T1000 (cell line): ENCODE measurements around the gene MYH9.

Source experiments
- DNase-seq: peaks from one replicate; lab custom pipeline; 2025; ENCODE audit warnings: mixed read lengths; lab: John Stamatoyannopoulos, UW

MYH9 gene

DNA sequence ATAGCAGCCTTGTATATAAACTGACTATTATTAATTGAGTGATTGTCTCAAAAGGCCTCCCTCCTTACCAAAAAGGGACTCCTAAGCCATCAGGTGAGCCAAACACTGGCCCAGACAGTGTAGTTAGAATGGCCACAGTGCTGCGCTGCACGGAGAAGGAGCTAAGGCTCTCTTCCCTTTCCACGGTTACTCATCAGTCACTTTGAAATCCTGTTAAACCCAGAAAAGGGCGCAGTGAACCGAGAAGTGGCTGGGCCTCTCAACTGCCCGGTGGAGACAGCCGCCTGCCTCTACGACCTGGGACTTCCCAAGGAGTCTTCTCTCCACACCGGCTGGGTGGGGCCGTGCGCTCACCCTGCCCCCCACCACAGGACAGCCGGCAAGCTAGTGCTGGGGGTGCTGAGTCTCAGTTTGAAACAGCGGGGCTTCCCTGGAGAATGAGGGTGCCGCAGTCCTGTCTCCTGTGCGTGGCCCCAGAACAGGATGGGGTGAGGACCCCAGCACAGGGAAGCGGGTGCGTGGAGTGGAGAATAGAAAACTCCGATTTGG, 1.3 kb downstream of the MYH9 start:
- DNase-seq = no peak

DNA sequence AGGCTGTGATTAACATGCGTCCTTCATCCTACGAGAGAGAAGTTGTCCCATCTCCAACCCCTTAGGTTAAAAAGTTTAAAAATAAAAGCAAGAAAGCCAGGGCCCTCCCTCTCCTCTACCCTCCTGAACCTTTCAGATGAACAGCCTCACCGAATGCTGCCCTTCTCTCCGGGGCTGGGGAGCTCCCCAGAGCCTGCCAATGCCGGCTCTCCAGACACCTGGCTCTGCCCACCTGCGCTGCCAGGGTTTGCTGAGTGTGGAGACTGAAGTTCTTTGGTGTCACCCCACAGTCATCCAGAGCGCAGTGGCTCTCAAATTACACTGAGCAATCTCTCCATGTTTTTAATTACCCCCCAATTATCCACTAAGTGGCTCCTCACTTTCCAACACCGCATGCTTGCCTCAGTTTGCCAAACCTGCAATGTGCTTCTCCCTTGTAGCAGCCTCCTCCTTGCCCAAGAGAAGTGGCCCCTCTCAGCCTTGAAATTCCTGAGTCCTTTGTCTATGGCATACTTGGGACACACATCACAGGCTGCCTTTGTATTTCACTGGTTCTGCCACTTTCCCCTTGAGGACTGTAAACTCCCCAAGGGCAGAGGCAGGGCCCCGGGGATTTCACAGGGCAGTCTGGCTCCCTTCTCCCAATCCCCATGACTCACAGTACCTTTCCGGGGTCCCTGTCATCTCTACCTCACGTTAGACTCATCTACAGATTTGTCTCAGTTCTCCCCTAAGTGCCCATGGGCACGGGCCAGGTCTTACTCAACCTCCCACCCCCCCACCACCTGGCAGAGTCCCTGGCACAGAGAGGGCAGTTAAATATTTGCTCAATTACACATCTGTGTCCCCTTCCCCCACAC, 2.0 kb downstream of the MYH9 start:
- peak; percentile 58 for DNase-seq

DNA sequence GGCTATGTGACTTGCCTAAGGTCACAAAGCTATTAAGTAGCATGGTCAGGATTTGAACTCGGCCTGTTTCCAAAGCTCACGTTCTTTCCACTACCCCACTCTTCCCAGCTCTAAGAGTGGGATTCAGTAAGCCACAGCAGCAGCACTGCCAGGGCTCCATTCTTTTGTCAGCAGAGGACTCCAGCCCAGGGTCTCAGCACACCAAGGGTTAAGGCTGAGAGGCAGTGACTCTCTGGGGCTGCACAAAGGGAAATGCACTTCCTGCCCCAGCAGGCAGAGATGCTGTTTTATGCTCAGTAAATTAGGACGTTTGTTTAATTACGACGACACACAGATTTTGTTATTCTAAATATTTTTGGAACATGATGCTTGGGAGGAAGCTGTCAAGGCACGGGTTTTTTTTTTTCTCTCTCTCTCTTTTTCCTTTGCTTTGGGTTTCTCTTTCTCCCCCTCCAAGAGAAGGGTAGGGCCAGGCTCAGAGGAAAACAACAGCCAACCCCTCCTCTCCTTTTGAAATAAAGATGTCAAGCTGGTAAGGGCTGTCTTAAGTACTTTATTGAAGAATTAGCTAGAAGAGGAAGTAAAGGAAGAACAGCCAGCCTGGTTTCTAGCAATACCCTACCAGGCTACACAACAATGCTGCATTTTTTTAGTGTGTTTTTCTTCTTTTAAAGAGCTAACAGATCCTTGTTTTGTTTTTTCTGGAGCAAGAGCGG, 2.8 kb downstream of the MYH9 start:
- DNase-seq = no peak

DNA sequence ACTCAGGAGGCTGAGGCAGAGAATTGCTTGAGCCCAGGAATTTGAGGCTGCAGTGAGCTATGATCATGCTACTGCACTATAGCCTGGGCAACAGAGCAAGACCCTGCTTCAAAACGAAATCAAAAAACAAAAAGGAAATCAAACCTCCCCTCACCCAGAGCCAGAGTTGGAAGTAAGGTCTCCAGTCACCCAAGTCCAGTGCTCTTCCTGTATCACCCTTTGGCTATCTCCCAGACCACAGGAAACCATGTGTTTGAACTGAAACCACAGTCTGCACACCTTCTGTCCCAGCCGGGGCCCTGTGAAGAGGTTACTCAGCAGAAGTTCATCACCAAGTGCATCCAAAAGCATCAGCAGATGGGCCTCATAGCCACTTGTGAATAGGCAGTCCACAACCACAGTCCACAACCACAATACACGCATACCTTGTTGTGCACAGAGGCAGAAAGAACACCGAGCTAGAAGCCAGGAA, 4.6 kb downstream of the MYH9 start:
- DNase-seq = no peak

DNA sequence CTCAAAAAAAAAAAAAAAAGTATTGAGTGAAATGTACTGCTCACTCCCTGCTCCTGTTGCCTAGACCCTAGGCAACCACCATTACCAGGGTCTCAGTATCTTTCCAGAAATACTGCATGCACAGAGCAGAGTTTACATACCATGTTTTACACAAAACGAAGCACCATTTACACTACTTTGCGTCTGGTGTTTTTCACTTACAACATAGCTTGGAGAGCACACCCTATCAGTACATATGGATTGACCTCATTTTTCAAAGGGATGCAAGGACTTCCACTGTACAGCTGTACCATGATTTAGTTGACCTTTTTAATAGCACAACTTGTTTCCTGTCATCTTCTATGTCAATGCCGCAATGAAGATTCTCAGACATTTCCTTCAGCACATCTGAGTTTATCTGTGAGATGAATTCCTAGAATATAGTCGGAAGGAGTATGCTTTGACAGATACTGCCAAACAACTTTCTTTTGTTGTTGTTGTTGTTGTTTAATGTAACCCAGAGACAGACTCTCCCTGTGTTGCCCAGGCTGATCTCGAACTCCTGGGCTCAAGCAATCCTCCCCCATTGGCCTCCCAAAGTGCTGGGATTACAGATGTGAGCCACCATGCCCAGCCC, 6.1 kb downstream of the MYH9 start:
- DNase-seq = no peak

DNA sequence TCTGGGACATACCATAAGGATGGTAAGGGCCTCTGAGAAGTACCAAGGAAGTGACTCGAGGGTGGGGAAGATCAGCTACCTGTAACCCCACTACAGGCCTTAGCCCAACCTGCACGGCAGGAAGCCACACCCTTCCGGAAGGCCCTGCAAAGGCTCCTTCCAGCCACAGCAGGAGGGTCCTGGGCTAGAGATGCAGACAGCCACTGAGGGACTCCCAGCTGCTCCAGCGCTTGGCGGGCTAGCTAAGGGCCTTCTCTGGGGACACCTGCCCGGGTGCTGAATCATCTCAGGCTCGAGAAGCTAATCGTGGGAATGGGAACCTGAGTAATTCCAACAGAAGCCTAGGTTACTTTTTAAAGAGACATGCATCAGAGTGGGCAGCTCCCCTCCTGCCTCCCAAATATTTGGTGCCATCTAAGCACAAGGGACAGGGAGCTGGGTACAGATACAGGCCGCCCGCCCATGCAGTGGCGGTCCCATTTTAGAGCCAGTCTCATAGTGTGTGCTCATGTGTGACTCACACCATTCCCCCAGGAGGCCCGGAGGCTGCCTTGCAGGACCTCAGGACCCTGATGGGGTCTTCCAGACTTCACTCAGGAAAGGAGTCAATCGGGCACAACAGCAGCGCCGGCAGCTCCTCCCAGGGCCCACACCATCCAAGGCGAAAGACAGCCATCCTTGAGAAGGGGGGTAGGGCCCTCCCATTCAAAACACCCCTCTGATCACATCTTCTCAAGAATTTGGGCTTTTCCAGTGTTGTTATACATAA, 8.0 kb downstream of the MYH9 start:
- DNase-seq = no peak

DNA sequence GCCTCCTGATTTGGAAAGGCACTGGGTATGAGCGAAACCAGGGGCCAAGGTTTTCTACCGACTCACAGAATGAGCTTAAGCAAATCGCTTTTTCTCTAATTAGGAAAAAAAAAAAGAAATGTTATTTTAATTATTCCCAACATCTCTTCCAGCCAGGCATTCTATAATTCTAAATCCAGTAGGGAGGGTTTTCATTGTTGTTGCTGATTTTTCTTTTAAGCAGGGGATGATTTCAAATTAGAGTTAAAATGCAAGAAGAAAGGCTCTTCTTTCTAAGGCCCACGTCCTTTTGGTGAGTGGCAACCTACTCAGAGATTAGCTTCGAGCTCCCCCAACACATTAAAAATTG, 8.9 kb downstream of the MYH9 start:
- DNase-seq = no peak

DNA sequence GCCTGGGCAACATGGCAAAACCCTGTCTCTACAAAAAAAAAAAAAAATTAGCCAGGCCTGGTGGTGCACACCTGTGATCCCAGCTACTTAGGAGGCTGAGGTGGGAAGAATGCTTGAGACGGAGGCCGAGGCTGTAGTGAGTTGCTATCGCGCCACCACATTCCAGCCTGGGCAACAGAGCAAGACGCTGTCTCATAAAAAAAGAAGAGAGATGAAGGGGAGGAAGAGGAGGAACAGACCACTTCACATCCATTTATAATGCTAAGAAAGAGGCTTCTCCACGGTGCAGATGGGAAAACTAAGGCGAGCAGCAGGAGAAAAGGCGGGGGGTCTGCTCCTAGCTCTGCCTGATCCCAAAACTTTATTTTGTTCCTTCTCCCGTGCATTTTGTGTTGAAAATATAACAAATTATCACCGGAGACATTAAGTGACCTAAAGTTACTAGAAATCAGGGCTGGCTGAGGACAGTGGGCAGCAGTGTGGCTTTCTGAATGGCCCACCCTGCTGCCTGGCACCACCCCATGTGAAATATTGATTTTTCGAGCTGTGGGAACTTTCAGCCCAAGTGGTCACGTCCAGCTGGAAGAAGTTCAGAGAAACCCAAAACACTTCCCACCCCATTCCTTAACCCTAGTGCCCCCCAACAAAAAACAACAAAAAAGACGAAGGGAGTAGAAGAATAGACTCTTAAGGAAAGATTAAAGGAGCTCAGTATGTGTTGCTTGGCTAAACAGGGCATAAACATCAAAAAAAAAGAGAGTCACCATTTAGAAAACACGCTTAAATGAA, 9.5 kb downstream of the MYH9 start:
- DNase-seq = no peak

DNA sequence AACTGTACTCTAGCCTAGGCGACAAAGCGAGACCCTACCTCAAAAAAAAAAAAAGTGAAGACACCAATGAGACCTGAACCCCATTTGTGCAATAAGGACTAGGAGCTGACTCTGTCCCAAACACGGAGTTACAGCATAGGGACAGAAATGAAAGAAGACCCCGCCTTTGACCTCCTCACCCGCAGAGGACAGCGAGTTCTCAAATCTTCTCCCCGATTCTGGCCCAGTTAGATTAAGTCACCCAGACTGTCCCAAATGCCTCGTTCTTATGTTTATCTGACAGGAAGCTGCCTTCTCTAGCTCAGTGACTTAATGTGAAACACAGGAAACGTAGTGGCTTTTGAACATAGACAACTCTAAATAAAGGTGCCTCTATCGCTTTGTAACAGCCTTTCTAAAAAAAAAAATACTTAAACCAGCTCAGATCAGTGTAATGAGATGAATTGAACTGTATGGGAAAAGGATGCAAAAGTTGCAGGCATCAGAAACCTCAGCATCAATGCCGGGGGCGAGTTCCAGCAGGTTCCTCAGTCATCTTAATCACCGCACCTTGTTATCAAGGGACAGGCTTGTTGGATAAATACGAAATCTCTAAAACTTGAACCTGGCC, 10.6 kb downstream of the MYH9 start:
- no peak for DNase-seq

DNA sequence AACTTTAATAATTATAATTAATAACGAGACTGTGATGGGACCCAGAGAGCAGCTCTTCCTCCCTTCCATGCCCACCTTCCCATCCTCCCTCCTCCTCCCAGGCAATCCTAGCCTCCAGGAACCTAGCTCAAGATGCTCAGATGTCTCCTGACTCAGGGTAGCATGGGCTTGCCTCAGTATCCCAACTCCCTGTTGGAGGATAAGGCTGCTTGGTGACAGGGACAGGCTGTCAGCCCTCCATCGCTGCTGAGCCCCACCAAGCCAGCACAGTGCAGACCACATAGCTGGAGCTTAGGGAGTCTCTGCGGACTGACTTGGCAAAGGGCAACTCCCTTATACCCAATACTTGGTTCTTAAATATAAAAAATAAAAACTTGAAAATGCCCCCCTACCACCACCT, 11.5 kb downstream of the MYH9 start:
- no peak for DNase-seq

DNA sequence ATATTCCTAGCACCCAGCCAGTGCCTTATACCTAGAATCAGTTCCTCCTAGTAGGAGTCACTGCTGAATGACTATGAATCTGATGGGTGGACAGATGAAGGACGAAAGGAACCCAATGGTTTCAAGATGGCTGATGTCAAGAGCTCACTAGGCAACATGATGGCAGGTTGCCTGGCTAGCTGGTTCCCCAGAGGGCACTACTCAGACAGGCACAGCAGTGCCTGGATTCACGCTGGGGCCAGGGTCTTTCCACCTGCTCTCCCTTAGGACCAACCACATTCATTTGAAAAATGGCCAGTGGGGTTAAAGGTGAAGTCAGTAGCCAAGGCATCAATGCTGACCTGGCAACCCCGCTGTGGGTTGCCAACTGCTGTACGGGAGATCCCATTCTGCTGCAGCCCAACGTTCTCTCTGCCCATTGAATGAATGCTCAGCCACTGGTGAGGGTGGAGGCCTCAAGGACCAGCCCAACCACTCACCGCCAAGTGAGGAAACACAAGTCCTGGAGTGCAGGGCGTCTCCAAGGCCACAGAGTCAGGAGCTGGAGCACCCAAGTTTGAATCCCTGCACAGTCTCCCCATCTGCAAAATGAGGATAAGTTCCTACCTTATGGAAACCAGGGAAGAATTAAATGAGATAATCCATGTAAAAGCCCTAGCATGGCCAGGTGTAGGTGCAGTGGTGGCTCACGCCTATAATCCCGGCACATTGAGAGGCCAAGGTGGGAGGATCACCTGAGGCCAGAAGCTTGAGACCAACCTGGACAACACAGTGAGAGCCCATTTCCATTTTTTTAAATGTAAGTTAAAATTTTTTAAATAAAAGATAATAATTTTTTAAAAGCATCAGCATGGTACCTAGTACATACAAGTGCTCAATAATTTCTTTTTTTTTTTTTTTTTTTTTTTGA, 12.4 kb downstream of the MYH9 start:
- no peak for DNase-seq

DNA sequence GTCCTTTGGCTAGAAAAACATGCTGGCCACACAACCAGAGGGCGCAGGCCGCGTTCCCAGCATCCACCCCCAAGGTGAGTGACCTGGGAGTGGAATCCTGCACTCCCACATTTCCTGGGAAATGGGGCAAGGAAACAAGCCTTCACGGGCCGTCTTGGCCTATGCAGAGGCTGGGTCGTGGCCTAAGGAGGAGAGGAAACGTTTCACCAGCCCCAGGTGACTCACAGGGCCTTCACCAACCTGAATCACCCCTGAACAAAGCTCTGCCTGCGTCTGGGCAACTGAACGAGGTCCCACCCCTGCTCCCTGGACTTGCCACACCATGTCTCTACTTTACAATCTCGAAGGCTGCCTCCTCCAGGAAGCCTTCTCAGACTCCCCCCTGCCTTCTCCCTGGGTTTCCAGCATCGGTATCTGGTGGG, 13.2 kb downstream of the MYH9 start:
- DNase-seq = peak; percentile 38

DNA sequence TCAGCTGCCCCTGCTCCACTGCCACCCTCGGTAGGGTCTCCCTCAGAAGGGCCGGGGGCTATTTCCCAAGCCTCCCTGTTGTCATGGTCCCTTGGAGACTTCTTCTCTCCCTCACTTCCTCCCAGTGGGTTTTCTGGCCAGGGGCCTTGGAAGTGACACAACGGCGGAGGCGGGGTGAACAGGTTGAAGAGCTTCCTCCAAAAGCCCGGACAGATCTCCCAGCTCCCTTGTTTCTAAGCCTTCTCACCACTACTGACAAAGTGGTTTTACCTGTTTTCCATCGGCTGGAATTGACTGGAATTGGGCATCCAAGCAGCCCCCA, 14.5 kb downstream of the MYH9 start:
- DNase-seq = no peak

DNA sequence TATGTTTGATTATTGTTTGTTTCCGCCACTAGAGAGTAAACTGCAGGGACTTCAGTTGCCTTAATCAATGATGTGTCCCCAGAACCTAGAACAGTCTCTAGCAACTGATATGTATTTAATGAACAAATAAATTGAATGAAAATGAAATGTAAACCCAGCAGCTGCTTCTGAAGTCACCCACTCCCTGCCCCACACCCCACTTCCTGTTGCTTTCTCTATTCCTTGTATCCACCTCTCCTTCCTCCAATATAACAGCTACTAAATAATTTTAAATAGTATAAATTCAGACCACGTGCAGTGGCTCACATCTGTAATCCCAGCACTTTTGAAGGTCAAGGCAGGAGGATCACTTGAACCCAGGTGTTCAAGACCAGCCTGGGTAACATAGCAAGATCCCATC, 15.8 kb downstream of the MYH9 start:
- DNase-seq = no peak

DNA sequence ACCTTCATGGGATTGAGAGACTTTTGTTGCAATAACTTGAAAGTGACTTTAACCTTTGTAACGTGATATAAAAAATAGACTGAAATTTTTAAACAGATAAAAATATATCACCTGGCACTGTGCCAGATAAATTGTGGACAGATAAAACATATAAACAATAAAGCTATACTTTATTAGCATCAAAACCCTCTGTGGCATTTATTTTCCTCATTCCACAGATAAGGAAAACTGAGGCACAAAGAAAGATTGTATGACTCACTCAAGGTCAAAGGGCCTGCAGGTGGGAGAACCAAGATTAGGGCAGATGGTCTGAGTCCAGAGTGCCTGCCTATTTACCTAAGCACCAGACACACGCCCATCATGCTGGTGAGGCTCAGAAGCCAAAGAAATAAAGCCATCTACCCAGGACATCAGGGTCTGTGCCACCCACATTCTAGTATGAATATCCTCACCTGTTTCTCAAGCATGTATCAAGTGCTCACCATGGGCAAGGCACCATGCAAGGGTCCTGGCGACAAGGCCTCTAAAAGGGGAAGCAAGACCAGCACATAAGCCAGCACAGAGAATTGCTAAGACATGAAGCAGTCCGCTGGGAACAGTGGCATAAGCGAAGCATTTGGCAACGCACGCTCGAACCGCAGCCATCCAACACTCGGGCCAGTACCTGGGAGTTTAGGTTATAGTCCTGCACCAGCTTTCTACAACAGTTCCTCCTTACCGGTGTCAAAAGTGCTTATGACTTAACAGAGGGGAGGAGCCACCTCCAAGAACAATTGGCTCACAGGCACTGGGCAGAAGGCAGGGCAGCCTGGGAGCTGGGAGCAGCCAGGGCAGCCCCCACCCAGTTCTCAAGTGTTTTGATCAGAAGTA, 17.6 kb downstream of the MYH9 start:
- DNase-seq = no peak

DNA sequence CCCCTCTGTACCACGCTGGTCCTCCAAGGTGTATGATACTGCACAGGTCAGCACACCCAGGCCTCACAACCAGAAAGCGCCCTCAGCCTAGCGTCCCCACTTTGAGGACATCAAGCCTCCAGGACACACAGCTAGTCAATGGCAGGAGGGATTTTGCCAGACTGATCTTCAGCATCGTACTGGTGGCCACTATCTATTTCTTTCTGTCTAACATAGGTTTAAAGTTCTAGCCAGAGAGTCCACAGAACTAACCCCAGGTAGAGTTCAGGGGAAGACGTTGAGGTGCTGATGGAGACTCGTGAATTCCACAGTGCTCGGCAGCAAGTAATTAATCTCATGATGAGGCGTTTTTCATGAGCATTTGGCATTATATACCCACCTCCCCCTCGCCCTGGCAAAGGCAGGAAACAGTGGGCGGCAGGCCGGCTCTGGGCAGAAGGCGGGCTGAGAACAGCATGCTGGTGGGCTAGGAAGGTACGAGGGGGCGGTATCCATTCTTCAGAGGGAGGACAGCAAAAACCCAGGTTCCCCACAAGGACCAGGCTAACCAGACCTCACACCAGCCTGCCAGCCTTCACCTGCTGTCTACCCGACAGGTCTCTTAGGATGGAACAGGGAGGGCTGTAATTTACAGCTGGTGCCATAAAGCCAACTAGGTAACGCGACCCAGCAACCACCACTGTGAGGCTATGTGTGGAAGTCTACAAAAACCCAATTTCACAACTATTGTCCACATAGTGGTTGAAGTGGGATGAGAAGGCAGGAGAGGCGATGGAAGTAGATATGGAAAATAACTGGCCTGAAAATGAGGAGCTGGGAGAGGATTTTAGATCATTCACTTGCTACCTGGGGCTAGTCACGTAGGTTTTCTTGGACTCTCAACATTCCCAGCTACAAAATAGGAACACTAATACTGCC, 18.5 kb downstream of the MYH9 start:
- no peak for DNase-seq

DNA sequence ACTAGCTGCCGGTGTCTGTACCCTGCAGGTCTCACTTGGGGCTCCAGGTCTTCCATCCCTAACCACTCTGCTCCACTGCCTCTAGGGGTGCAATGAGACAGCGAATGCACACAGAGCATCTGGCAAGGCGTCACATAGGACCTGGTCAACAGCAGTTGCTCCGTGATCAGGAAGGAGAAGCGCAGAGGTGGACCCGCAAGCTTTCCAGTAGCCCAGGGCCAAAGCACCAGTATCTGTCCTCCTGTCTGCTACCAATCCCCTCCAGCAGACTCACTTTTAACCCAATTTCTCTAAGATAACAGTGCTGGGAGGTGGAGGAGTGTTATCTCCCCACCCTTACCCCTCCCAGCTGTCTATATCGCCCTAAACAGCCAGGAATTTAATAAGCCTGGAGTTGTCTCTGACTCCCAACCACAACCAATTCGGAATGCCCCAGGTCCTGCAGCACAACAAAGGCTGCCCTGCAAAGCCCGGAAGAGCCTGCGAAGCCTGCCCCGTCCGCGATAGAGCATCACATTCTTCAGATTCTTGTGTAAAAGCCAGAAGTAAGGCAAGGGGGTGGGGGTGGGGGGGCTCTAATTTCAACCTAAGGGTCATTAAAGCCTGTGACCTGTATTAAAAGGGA, 19.3 kb downstream of the MYH9 start:
- peak; percentile 53 for DNase-seq
